H1 (cell line): ENCODE data around the gene C2. TPM values are rescaled to one million over a fixed set of nuclear protein-coding genes. Genes with fewer than 3 reads are reported as not detected.

Experiments used
- CTCF ChIA-PET: fragments of 300-600 bp; sonication (Branson Sonifier 250); formaldehyde crosslinking; loops from one replicate; lab custom pipeline; 2021; ENCODE audit not compliant: partially characterized antibody; lab: Charles Lee
- POLR2A ChIA-PET: fragments of 300-600 bp; sonication (Branson Sonifier 250); formaldehyde crosslinking; loops from one replicate; lab custom pipeline; 2021; ENCODE audit warnings: inconsistent platforms; ENCODE audit not compliant: partially characterized antibody; lab: Charles Lee
- DNase-seq, 2 experiments: peaks; one replicate each; pipeline versions ENCODE4 v3.0.0 to v3.0.0-alpha.2; 2010 to 2022; ENCODE audit warnings: low spot score in 2 of 2, low read depth in 1 of 2, mixed read lengths in 1 of 2
- FAIRE-seq: peaks from 2 replicates; lab custom pipeline; 2011; peaks lifted over from hg19 to GRCh38; lab: Jason Lieb, UNC
- H2AFZ ChIP-seq: 2 replicates; pipeline ENCODE4 v1.8.1; 2012; ENCODE audit warnings: low read length, inconsistent platforms
- H2AK5ac ChIP-seq: 2 replicates; pipeline ENCODE4 v1.6.1; 2013; ENCODE audit warnings: low read depth, low read length
- H2BK120ac ChIP-seq: replicated peaks from 2 replicates; pipeline ENCODE3; 2013; ENCODE audit warnings: low read depth, low read length, inconsistent platforms
- H2BK12ac ChIP-seq: 2 replicates; pipeline ENCODE4 v1.6.1; 2013; ENCODE audit warnings: low read depth, low read length
- H2BK15ac ChIP-seq: 2 replicates; pipeline ENCODE4 v1.6.1; 2013; ENCODE audit warnings: low read length
- H2BK20ac ChIP-seq: 2 replicates; pipeline ENCODE4 v1.6.1; 2013; ENCODE audit warnings: low read length
- H2BK5ac ChIP-seq: 2 replicates; pipeline ENCODE4 v1.6.1; 2013; ENCODE audit warnings: low read depth, low read length
- H3K14ac ChIP-seq: 2 replicates; pipeline ENCODE4 v1.6.1; 2013; ENCODE audit warnings: inconsistent platforms; ENCODE audit not compliant: insufficient read length
- H3K18ac ChIP-seq: 2 replicates; pipeline ENCODE4 v1.6.1; 2013; ENCODE audit warnings: low read length; ENCODE audit errors: extremely low read depth
- H3K23ac ChIP-seq: 2 replicates; pipeline ENCODE4 v1.6.1; 2013; ENCODE audit warnings: inconsistent platforms; ENCODE audit not compliant: insufficient read length
- H3K23me2 ChIP-seq: 2 replicates; pipeline ENCODE4 v1.6.1; 2013; ENCODE audit warnings: low read depth, low read length
- H3K27ac ChIP-seq: 2 replicates; pipeline ENCODE4 v1.6.1; 2011; ENCODE audit warnings: low read depth, low read length, inconsistent platforms
- H3K27me3 ChIP-seq, 4 experiments: replicated peaks in 1 of 4; 1 replicate in 1 of 4; 2 replicates in 3 of 4; pipeline versions ENCODE4 v1.6.1 to v1.8.1; 2011 to 2013; ENCODE audit warnings: low read length in 3 of 4, mild to moderate bottlenecking in 3 of 4, inconsistent platforms in 2 of 4, mixed read lengths in 2 of 4, moderate library complexity in 1 of 4; ENCODE audit not compliant: control insufficient read depth in 3 of 4, insufficient read depth in 3 of 4; ENCODE audit errors: extremely low read depth in 1 of 4
- H3K36me3 ChIP-seq, 4 experiments: 2 replicates each; pipeline versions ENCODE4 v1.6.1 to v1.8.1; 2011 to 2013; ENCODE audit warnings: mild to moderate bottlenecking in 4 of 4, low read length in 3 of 4, moderate library complexity in 2 of 4, control low read depth in 1 of 4, inconsistent platforms in 1 of 4; ENCODE audit not compliant: insufficient read depth in 4 of 4, control insufficient read depth in 2 of 4
- H3K4ac ChIP-seq: replicated peaks from 2 replicates; pipeline ENCODE3; 2013; ENCODE audit warnings: low read length, low read depth, mixed read lengths, inconsistent platforms; ENCODE audit not compliant: insufficient read length
- H3K4me1 ChIP-seq, 4 experiments: replicated peaks in 1 of 4; 1 replicate in 1 of 4; 2 replicates in 3 of 4; pipeline versions ENCODE4 v1.6.1 to v1.8.1; 2011 to 2013; ENCODE audit warnings: low read length in 3 of 4, inconsistent platforms in 2 of 4, mixed read lengths in 1 of 4; ENCODE audit not compliant: insufficient read depth in 4 of 4, control insufficient read depth in 3 of 4
- H3K4me2 ChIP-seq, 2 experiments: 2 replicates each; pipeline versions ENCODE4 v1.6.1 to v1.8.1; 2011 to 2013; ENCODE audit warnings: low read depth in 2 of 2, low read length in 2 of 2, control low read depth in 1 of 2, inconsistent platforms in 1 of 2, mild to moderate bottlenecking in 1 of 2; ENCODE audit not compliant: insufficient read depth in 1 of 2
- H3K4me3 ChIP-seq, 4 experiments: fragments of 200-600, 300-600 bp in 1 of 4; sonication (generic), shearing (Covaris generic), sonication (Bioruptor Twin) in 1 of 4; 2 replicates each; pipeline versions ENCODE4 v1.5.1 to v1.8.1; 2011 to 2016; ENCODE audit warnings: low read length in 4 of 4, low read depth in 3 of 4, control low read depth in 2 of 4, inconsistent platforms in 2 of 4, mild to moderate bottlenecking in 2 of 4, mixed read lengths in 1 of 4, moderate library complexity in 1 of 4; ENCODE audit not compliant: insufficient read depth in 2 of 4; ENCODE audit errors: extremely low read depth in 1 of 4
- H3K56ac ChIP-seq: replicated peaks from 2 replicates; pipeline ENCODE3; 2013; ENCODE audit warnings: low read depth, mild to moderate bottlenecking, mixed read lengths, low read length, inconsistent platforms; ENCODE audit not compliant: insufficient read length
- H3K79me1 ChIP-seq: 2 replicates; pipeline ENCODE4 v1.6.1; 2013; ENCODE audit warnings: low read depth, low read length, control low read depth
- H3K79me2 ChIP-seq, 2 experiments: 2 replicates each; pipeline versions ENCODE4 v1.6.1 to v1.8.1; 2012 to 2013; ENCODE audit warnings: low read length in 2 of 2, mild to moderate bottlenecking in 2 of 2, inconsistent platforms in 1 of 2; ENCODE audit not compliant: insufficient read depth in 2 of 2, control insufficient read depth in 1 of 2
- H3K9ac ChIP-seq, 4 experiments: replicated peaks in 1 of 4; 1 replicate in 1 of 4; 2 replicates in 3 of 4; pipeline versions ENCODE4 v1.6.1 to v1.8.1; 2011 to 2013; ENCODE audit warnings: low read depth in 3 of 4, low read length in 3 of 4, control low read depth in 2 of 4, mild to moderate bottlenecking in 2 of 4, moderate library complexity in 2 of 4, inconsistent platforms in 1 of 4; ENCODE audit errors: extremely low read depth in 1 of 4
- H3K9me3 ChIP-seq, 2 experiments: 2 replicates each; pipeline versions ENCODE4 v1.6.1 to v1.8.1; 2012 to 2013; ENCODE audit warnings: mild to moderate bottlenecking in 2 of 2, moderate library complexity in 2 of 2, control low read depth in 1 of 2, inconsistent platforms in 1 of 2, low read depth in 1 of 2, low read length in 1 of 2, mixed read lengths in 1 of 2; ENCODE audit not compliant: insufficient read depth in 2 of 2
- H4K20me1 ChIP-seq, 2 experiments: replicated peaks in 1 of 2; 2 replicates each; pipeline versions ENCODE3 to v1.8.1; 2011 to 2013; ENCODE audit warnings: inconsistent platforms in 2 of 2, low read length in 2 of 2, mild to moderate bottlenecking in 1 of 2; ENCODE audit not compliant: insufficient read depth in 2 of 2, control insufficient read depth in 1 of 2
- H4K5ac ChIP-seq: 2 replicates; pipeline ENCODE4 v1.6.1; 2013; ENCODE audit warnings: low read length, low read depth, mixed read lengths, inconsistent platforms; ENCODE audit not compliant: insufficient read length
- H4K8ac ChIP-seq: 2 replicates; pipeline ENCODE4 v1.8.0; 2013; ENCODE audit warnings: mild to moderate bottlenecking, moderate library complexity, low read length, inconsistent platforms; ENCODE audit not compliant: insufficient read depth; ENCODE audit errors: extremely low read depth
- H4K91ac ChIP-seq: replicated peaks from 2 replicates; pipeline ENCODE3; 2013; ENCODE audit warnings: low read length, mixed read lengths, inconsistent platforms; ENCODE audit not compliant: insufficient read length
- GABPA ChIP-seq: IDR thresholded peaks from 2 replicates; pipeline ENCODE4 v1.6.1; 2011; ENCODE audit warnings: mild to moderate bottlenecking, low read length, moderate library complexity, borderline replicate concordance; ENCODE audit not compliant: insufficient read depth
- HDAC2 ChIP-seq, 2 experiments: fragments of 300-600 bp in 1 of 2; sonication (generic) in 1 of 2; IDR thresholded peaks; 2 replicates each; pipeline ENCODE4 v1.6.1; 2011 to 2012; ENCODE audit warnings: low read depth in 2 of 2, low read length in 2 of 2, mild to moderate bottlenecking in 2 of 2, moderate library complexity in 2 of 2, borderline replicate concordance in 1 of 2, inconsistent platforms in 1 of 2
- NRF1 ChIP-seq: IDR thresholded peaks from 2 replicates; pipeline ENCODE4 v1.6.1; 2011; ENCODE audit warnings: mild to moderate bottlenecking, low read depth, low read length, improper control_type of control experiment
- RNF2 ChIP-seq: fragments of 200-900, 300-1000 bp; sonication (generic); IDR thresholded peaks from 2 replicates; pipeline ENCODE4 v1.7.1; 2016; ENCODE audit warnings: borderline replicate concordance, low read depth, mild to moderate bottlenecking, antibody characterized with exemption, low read length; ENCODE audit not compliant: poor library complexity, severe bottlenecking; ENCODE audit errors: missing control alignments
- SIN3A ChIP-seq, 2 experiments: IDR thresholded peaks in 1 of 2; conservative IDR thresholded peaks in 1 of 2; 2 replicates each; pipeline ENCODE4 v1.6.1; 2011 to 2012; ENCODE audit warnings: low read length in 2 of 2, improper control_type of control experiment in 1 of 2, low read depth in 1 of 2, mild to moderate bottlenecking in 1 of 2
- SIRT6 ChIP-seq: IDR thresholded peaks from one replicate; pipeline ENCODE4 v1.7.1; 2012; ENCODE audit warnings: low read length, inconsistent platforms
- SRF ChIP-seq: IDR thresholded peaks from 2 replicates; pipeline ENCODE4 v1.6.1; 2011; ENCODE audit warnings: mild to moderate bottlenecking, low read depth, low read length, moderate library complexity
- WGBS, 2 experiments: shearing (Covaris generic) in 1 of 2; methylation state at CpG; one replicate each; pipeline versions ENCODE4 v1.1.6 to v1.1.7; 2013 to 2015; ENCODE audit warnings: low lambda C conversion rate in 2 of 2, mixed read lengths in 2 of 2, inconsistent platforms in 1 of 2, low coverage in 1 of 2, missing lambda C conversion rate in 1 of 2; ENCODE audit not compliant: insufficient replicate concordance in 2 of 2, insufficient coverage in 1 of 2, insufficient read length in 1 of 2; ENCODE audit errors: extremely low coverage in 1 of 2, missing lambda C conversion rate in 1 of 2; 5-methylcytosine and 5-hydroxymethylcytosine counted together
- polyA plus RNA-seq, 7 experiments: library from polyadenylated mRNA; depleted of rRNA in 3 of 7; stranded (reverse) in 5 of 7; unstranded in 2 of 7; fragments of >200 nt in 5 of 7; fragments of 200-250 nt in 2 of 7; gene quantifications; 1 replicate in 5 of 7; 2 replicates in 1 of 7; 4 replicates in 1 of 7; pipeline versions ENCODE4 v1.2.1 to v1.2.3, GENCODE V29; 2011 to 2013; ENCODE audit warnings: missing spikeins in 2 of 7, mixed read lengths in 2 of 7
- total RNA-seq: library from RNA; stranded (reverse); fragmentation: NEBNext Ultra II Directional; extraction: Animal tissue kit (Norgen Biotek cat#: 25700); gene quantifications from 2 replicates; pipeline ENCODE4 v1.2.1, GENCODE V29; 2021

Gene C2
- total and polyA plus RNA-seq, 2 of the 8 experiments (the other 6 are each of a cell fraction or from before 2014, with no cell fraction given): 0.26 to 0.38 TPM

GRCh38 chr6:31887173-31888007, 40.1 kb upstream of the C2 start:
- DNase-seq (no peak), FAIRE-seq (no peak)
- Histone ChIP-seq H2BK5ac (no peak overlapping the region), H3K36me3 (peaks cover 37 to 83% (median 73%) of the 10 kb centered on the region in 4 experiments), H3K14ac (no peak overlapping the region), H3K4me2 (no peak overlapping the region), H2BK12ac (no peak overlapping the region), H4K5ac (no peak overlapping the region), H4K91ac (no peak overlapping the region), H2AK5ac (no peak overlapping the region), H2BK120ac (no peak overlapping the region), H3K4me1 (no peaks in the 10 kb centered on the region), H3K27me3 (no peaks in the 10 kb centered on the region), H3K9ac (no peak overlapping the region), H2BK15ac (no peak overlapping the region), H4K20me1 (peaks cover 4 to 20% of the 10 kb centered on the region in 2 experiments), H2BK20ac (no peak overlapping the region), H3K18ac (no peak overlapping the region), H3K27ac (no peak overlapping the region), H3K23me2 (no peaks in the 10 kb centered on the region), H3K23ac (no peak overlapping the region), H3K4ac (no peak overlapping the region), H3K79me1 (no peaks in the 10 kb centered on the region; the same call in 1 of the 2 replicates), H3K9me3 (no peaks in the 10 kb centered on the region), H2AFZ (no peak overlapping the region), H3K4me3 (no peak overlapping the region), H3K79me2 (no peaks in the 10 kb centered on the region; a peak in 1 of 4 replicates), H3K56ac (no peak overlapping the region), H4K8ac (no peak overlapping the region; the same call in 1 of the 2 replicates)
- WGBS, 2 experiments: 92% methylated on average over 14 of the region's 19 CpGs; no CpG with 5 or more reads in 1 of the 2 experiments
- CTCF ChIA-PET: interaction anchor here (0.6 to 4.9 kb wide), 20 partner anchors 10 to 226 kb away, joined by 3 to 59 read pairs (median 5); partner anchors contain the start of genes C6orf47, GPANK1 and SLC44A4
- POLR2A ChIA-PET: interaction anchor here (0.8 to 4.2 kb wide), 10 partner anchors 10 to 248 kb away, joined by 3 to 21 read pairs (median 4); partner anchors contain the start of genes EHMT2 and NEU1
- no peak for TF ChIP-seq GABPA
- TF ChIP-seq SIN3A (conservative IDR thresholded peaks at IDR 0.05 in 1 of 2, IDR thresholded peaks at IDR 0.05 in 1 of 2; ENCODE audit: low read depth in 1 of 2, low read length in 2 of 2): no peak
- TF ChIP-seq RNF2: no peak
- TF ChIP-seq HDAC2 (IDR thresholded peaks at IDR 0.05; ENCODE audit: borderline replicate concordance in 1 of 2, low read depth in 2 of 2, low read length in 2 of 2): no peak
- no peak for TF ChIP-seq SIRT6
- no peak for TF ChIP-seq NRF1
- no peak for TF ChIP-seq SRF
